COR-L47 (cell line): ENCODE data around the gene DKKL1.

Experiments used
- DNase-seq: peaks from one replicate; lab custom pipeline; 2025; lab: John Stamatoyannopoulos, UW

Gene DKKL1

DNA sequence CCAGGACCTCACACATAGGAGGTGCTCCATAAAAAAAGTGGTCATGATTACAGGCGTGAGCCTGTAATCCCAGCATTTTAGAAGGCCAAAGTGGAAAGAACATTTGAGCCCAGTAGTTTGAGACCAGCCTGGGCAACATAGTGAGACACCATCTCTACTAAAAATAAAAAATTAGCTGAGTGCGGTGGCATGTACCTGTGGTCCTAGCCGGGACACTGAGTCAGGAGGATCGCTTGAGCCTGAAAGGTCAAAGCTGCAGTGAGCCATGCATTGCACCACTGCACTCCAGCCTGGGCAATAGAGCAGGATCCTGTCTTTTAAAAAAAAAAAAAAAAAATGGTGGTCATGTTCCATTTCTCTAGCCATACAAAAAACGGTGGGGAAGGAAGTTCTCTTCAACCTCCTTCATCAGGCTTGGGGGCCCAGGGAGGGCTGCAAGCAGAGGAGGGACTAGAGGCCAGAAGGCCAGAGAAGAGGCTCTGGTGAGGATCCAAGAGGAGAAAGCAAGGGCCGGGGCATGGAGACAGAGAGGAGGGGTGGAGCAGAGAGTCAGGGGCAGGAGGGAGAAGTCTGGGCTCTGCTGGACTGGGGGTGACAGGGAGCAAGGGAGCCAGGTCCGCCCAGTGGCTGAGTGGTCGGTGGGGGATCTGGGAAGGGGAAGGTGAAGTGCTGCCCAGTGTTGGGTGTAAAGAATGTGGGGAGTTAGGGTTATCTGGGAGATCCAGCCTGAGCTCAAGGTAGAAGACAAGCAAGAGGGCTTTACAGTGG is 33.2 kb downstream of the DKKL1 start:
- DNase-seq = no peak

DNA sequence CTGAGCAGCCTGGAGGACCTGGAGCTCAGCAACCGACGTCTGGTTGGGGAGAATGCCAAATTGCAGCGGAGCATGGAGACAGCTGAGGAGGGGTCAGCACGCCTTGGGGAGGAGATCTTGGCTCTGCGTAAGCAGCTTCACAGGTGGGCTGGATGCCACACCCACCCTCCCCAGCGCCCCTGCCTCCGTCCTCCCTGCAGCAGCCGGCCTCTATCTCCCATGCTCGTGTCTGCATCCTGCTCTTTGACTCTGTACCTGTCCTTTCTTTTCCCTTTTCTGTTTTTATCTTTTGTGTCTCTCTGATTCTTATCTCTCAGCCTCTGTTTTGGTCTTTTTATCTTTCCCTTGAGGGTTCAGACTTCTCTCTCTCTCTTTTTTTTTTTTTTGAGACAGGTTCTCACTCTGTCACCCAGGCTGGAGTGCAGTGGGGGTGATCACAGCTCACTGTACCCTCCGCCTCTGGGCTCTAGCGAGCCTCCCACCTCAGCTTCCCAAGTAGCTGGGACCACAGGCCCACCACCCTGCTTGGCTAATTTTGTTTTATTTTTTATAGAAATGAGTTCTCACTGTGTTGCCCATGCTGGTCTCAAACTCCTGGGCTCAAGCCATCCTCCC is 34.4 kb downstream of the DKKL1 start:
- DNase-seq = no peak

DNA sequence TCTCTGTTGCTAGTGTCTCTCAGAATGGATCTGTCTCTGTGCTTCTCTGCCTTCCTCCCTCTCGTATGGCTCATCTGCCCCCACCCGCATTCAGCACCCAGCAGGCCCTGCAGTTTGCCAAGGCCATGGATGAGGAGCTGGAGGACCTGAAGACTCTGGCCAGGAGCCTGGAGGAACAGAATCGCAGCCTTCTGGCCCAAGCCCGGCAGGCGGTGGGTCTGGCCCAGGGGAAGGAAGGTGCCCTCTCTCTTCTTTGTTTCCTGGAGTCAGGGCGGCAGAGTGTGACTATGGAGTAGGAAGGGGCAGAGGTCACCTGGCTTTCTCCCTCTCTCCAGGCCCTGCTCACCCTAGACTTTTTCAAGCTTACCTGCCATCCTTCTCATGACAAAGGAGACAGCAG is 35.3 kb downstream of the DKKL1 start:
- no peak for DNase-seq

DNA sequence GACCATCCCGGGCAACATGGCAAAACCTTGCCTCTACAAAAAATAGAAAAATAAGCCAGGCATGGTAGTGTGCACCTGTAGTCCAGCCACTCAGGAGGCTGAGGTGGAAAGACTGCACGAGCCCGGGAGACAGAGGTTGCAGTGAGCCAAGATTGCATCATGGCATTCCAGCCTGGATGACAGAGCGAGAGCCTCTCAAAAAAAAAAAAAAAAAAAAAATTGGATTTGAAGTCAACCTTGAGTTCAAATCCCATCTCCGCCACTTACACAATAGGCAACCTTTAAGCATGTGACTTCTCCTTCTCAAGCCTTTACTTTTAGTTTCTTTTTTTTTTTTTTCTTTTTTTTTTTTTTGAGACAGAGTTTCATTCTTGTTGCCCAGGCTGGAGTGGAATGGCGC is 36.4 kb downstream of the DKKL1 start:
- no peak for DNase-seq

DNA sequence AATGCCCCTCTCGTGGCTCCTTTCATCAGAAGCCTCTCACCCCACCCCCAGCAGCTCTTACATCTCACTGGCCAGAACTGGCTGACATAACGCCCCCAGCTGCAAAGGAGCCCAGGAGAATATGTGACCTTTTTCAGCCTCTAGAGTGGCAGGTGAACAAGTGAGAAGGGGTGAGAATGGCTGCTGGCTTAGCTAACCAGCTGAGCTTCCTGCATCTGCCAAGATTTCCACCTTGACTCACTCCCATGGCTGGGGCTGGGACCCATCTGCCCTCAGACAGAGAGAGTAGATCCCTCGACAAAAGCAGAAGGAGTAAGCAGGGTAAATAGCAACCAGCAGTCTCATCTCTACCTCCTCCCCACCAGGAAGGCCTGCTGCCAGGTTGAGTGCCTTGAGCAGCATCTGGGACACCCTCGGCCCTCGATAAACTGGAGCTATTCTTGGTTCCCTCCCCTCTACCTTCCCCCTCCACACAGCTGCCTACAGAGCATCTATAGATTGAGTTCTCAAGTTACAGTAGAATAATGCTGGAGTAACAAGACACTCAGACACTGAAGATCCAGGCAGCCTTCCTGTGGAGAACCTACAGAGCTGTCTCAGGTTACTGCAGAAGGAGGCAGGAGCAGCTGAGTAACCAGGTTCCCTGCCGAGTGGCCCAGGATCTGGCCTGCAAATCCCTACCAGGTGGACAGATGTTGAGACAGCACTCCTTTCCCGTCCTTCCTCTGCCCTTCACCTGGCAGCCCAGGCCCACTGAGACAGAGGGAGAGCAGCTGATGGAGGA is 39.9 kb downstream of the DKKL1 start:
- DNase-seq = peak; percentile 81

DNA sequence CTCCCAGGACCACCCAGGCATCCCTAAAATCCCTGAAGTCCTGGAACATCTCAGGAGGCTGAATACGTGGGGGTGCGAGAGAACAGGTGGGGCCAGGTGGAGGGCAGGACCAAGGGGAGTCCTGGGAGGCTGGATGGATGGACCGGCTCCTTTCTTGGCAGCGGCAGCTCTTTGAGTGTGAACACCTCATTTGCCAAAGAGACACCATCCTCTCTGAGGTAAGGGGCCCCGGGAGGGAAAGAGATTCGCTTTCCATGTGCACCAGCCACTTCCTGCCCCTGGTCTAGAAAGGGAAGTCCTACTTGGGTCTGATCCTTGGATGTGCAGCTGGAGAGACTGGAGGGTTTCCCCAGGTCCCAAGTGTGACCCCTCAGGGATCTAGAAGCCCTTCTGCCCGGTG is 43.4 kb downstream of the DKKL1 start:
- DNase-seq = no peak

DNA sequence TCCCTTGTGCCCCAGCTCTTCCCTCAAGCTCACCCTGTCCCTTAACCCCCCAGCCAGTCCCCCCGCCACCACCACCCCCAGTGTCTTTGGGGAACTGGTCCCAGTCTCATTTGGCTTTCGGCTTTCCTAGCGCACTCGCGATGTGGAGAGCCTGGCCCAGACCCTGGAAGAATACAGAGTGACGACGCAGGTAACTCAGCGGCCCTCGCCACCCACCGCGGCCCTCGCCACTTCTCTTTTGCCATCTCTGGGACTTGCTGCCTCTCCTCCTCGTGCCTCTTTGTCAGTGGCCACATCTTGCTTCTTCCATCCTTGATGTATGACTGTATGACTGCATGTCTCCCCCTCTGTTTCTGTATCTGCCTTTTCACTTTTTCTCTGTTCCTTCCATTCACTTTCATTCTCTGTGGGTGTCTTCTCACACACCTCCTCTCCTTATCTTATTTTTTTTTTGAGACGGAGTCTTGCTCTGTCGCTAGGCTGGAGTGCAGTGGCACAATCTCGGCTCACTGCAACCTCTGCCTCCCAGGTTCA is 43.9 kb downstream of the DKKL1 start:
- no peak for DNase-seq

DNA sequence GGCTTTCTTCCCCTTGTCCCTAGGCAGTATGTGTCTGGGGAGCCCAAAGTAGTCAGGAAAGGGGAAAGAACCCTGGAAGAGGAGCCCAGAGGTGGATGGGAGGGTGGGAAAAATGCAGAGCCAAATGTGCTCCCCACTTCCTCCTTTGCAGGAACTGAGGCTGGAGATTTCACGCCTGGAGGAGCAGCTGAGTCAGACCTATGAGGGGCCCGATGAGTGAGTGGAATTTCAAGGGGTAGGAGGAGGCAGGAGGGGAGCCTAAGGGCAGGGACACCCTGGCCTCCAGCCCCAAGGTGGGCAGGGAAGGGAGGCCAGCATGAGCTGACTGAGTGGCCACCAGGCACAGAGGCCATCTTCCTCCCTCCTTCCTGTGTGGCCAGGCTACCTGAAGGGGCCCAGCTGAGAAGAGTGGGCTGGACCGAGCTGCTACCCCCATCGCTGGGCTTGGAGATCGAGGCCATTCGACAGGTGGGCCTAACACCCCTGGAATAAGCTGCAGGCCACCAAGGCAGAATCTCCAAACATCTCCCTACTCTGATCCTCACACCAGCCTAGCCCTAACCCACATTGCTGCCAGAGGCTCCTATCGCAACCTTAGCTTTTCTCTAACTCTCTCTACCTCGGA is 45.3 kb downstream of the DKKL1 start:
- no peak for DNase-seq

DNA sequence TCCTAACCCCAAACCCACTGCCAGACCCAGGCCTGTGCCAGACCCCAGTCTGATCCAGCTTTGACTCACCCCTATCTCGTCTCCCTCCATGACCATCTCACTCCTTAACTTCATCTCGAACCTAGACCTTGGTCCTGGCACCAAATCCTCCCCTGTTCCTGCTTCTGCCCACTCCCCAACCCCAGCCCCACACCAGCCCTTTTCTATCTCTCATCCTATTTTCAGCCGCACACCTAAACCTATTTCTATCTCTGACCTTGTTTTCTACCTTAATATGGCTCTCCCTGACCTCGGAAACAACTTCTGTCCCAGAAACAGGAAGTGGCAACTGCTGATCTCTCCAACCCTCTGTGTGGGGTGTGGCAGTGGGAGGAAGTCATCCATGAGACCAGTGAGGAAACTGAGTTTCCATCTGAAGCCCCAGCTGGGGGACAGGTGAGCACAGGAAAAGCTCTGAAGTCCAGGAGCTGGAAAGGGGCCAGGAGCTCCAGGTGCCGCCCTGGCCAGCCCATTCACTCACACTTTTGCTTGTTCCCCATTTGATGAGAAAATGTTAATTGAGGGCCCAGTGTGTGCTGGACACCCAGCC is 45.9 kb downstream of the DKKL1 start:
- DNase-seq = no peak

DNA sequence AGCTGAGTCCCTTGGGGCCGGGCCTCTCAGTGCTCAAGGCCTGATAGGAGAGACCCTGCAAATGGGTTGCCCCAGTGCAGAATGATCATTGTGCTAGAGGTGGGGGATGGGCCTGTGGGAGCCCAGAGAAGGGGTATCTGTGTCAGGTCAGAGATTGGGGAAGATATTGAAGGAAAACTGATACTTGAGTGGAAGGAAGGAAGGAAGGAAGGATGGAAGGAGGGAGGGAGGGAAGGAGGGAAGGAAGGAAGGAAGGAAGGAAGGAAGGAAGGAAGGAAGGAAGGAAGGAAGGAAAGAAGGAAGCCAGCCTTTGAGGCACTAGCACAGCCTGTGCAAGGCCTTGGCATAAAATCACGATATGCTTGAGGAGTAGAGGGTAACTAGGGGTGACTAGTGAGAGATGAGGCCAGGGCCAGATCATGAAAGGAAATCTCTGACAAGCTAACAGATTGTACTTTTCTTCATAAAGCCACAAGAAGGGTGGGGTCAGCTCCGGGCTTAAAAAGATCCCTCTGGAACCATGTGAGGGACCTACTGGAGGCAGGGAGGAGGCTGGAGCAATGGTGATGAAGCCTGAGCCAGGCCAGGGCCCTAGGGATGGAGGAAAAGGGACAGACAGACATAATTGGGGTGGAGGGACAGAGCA is 48.1 kb downstream of the DKKL1 start:
- no peak for DNase-seq

DNA sequence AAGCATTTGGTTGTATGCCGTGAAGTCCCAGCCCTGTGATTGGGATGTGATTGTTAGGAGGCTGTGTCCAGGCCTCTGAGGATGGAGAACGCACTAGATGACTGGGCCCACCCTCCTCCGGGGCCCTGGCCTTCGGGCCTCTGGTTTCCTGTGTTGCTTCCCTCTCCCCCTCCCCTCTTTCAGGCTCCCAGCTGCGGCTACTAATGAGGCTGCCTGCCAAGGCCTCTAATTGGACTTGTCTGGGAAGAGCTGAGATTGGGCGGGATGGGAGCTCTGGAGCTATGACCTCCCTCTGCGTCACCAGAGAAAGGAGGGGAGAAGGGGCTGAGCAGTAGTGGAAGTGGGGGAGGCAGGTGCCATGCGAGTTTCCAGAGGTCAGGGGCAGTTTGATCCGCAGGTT is 49.7 kb downstream of the DKKL1 start:
- DNase-seq = peak; percentile 71

DNA sequence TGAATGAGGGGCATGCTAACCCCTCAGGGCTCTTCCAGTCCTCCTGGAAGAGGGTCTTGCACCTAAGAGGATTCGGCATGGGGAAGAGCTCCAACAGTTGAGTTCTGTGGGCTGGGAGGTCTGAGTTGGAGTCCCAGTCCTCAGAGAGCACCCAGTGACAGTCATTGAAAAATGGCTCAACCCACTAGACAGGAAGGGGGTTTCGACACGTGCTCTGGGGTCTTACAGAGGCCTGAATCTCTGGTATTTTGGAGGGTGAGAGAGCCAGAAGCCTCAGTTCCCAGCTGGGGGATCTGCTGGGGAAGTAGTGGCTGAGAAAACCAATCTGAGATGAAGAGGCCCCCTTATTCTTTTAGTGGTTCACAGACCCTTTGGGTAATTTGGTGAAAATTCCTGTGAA is 50.6 kb downstream of the DKKL1 start:
- DNase-seq = no peak

DNA sequence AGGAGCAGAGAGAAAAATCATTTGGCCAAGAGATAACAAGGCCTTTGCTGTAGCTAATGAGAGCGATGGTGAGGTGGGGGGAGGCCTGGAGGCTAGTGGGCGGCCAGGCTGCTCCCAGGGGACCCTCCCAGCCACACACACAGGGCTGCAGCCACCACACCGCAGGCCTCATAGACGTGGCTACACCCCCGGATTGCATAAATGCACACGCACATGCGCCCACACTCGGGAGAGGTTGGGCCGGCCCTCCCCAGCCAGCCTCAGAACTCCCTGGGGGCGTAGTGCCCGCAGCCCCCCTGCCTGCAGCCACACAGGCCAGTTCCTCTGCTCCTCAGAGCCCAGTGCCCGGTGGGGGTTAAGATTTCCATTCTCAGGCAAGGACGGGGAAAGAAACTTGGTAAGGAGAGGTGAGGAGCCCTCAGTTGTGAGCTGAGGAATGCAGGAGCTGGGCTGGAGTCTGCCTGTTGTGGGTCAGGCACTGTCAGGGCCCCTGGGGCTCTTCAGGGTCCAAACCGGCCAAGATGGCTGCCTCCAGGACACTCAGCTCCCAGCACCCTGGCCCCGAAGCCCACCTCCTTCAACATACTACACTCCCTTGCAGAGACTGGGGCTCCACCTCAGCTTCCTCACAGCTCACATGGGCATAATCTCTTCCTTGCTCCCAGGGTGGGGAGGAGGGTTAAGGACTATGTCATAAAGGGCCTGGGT is 51.6 kb downstream of the DKKL1 start:
- no peak for DNase-seq

DNA sequence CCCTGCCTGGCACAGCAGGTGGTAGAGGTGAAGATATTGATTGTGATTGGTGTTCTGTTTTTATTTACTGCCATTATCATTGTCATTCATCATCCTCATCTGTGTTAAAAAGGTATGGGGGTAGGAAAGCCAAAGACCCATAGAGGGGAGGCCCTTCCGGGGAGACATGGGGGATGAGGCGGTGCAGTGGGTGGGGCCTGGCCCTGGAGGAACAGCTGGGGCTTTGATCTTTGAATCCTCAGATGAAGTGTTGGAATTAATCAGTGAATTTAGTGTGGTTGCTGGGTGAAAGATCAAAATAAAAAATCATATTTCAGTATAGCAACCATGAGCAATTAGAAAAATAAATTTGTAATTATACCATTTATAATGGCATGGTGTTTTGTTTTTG is 52.1 kb downstream of the DKKL1 start:
- no peak for DNase-seq

DNA sequence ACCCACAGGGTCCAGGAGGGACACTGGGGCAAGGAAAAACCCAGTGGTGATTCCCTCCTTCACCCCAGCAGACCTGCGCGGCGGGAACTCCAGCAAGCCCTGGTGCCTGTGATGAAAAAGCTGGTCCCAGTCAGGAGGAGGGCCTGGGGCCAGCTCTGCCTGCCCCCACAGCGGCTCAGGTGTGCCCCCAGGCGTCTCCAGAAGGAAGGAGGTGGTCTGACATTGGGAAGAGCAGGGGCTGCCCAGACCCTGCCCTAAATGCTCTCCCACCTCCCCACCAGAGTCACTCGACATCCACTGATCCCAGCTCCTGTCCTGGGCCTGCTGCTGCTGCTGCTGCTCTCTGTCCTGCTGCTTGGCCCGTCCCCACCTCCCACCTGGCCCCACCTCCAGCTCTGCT is 53.4 kb downstream of the DKKL1 start:
- DNase-seq = no peak

DNA sequence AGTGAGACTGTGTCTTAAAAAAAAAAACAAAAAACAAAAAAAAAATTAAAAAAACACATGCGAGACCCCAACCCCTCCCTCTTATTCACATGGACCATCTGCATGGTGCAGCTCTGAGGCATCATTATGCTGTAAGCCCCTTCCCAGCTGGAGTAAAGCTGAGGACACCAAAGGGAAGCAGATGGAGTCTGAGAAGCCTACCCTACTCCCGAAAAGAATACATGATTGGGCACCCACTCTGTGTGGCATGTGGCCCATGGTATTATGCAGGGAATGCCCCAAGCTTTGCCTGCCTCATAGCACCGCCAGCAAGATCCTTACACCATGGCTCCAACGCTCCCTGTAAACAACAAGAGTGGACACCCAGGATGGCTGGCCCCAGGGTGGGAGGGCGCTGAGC is 54.8 kb downstream of the DKKL1 start:
- no peak for DNase-seq

DNA sequence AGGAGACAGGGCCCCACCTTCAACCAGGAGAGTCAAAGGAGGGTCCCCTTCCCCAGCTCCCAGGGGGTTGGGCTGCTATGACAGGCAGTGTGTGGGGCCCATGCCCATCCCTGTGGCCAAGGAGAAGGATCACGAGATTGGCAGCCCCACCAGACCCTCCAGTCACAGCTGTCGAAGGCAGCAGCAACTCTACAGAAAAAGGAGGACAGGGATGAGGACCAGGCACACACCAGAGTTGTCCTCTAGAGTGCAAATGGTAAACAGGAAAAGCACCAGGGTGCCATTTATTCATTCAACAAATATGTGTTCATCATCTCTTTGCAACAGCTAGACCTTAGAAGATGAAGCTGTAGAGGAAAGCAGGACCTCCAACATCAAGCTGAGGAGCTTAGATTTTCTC is 55.5 kb downstream of the DKKL1 start:
- DNase-seq = no peak

DNA sequence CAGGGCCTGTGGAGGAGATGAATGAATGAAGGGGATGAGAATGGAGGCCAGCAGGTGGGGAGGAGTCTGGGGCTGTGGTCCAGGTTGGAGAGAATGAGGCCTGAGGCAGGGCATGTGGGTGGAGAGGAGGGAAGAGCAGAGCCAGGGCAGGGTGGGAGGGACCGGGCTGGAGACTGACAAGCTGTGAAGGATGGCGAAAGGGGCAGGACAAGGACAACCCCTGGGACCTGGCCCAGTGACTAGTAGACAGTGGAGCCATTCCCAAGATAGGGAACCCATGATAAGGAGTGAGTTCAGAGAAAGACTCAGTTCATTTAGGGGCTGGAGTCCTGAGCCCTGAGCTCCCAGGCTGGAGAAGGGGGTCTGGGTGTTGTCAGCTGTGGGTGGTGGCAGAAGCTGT is 56.5 kb downstream of the DKKL1 start:
- no peak for DNase-seq

DNA sequence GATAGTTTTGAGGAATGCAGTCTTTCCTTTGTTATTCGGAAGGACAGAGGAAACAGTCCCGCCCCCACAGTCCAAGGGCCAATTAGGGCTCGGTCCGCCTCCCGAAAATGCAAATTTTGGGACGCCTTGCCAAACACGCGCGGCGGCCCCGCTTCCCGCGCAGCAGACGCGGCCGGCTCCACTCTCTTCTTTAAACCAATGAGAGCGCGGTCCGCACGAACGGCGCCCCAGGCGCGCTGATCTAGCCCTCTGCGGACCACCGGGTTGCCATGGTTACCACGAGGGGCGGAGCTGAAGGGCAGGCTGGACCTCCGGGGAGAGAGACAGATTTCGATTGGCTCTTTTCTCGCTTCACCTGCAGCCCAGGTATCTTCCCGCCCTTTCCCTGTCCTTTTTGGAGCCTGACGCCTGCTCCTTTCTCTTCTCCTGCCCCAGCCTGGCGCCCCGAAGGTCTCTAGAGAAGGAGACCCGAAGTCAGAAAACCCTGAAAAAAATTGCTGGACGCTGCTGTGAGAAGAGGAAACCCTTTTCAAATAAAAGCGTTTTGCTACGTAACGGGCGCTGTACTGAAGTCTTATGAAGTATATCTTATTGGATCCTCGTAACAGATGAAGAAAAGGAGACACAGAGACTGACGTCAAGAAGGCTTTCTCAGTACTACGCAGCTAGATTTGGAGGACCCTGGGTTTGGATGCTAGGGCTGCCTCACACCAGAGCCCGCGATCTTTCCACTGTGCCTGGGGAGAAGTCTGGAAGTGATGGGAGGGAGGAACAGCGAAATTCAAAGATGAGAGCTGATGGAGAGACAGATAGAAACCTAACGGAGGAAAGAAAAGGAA is 57.6 kb downstream of the DKKL1 start:
- no peak for DNase-seq

DNA sequence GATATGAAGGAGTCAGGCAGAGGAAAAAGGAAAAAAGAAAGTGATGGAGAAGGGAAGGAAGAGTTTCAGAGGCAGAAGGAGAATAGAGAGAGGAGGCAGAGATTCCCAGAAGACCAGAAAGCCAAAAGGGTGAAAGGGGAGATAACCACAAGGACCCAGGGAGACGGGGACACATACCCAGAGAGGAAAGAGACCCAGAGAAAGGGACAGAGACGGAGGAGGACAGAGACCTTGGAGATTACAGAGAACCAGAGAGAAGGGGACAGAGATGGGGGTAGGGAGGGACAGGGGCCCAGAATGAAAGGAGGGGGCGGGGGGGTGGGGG is 58.2 kb downstream of the DKKL1 start:
- no peak for DNase-seq
